ENCODE results near the gene BCAS3. TPM values are rescaled to one million over a fixed set of nuclear protein-coding genes. Genes with fewer than 3 reads are reported as not detected.
"Not testable (repeated sequence)": the region's sequence is repeated elsewhere in the genome, so short reads cannot be mapped to it uniquely, and the experiment has no call there.

The BCAS3 gene

DNA sequence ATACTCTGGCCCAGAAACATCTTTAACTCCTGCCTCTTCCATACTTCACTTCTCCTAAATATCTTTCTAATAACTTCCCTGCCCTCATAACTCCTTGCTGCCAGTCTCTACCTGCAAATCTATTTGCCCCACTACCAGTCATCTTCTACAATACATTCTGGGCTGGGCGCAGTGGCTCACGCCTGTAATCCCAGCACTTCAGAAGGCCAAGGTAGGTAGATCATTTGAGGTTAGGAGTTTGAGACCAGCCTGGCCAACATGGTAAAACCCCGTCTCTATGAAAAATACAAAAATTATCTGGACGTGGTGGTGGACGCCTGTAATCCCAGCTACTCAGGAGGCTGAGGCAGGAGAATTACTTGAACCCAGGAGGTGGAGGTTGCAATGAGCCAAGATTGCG lies 763.9 kb downstream of the BCAS3 start:
- no CpG with 5 or more reads among the region's 6 CpGs for WGBS (ENCODE audit: extremely low coverage, insufficient coverage, low lambda C conversion rate)
- not testable (repeated sequence) for H3K4me1 ChIP-seq (ENCODE audit: control insufficient read depth, low read depth, low read length); H3K18ac ChIP-seq (ENCODE audit: low read length); H3K79me1 ChIP-seq (ENCODE audit: low read length); H2BK15ac ChIP-seq (replicated peaks; ENCODE audit: low read depth); H2AK5ac ChIP-seq (ENCODE audit: low read length); H3K4ac ChIP-seq (ENCODE audit: low read depth, low read length); H3K9ac ChIP-seq (ENCODE audit: low read length); H4K8ac ChIP-seq (ENCODE audit: low read depth, low read length); H4K5ac ChIP-seq (ENCODE audit: low read length); H3K27ac ChIP-seq (ENCODE audit: low read depth, low read length); H3K79me2 ChIP-seq (ENCODE audit: control insufficient read depth, insufficient read depth, low read length); H3K36me3 ChIP-seq (ENCODE audit: control insufficient read depth, insufficient read depth, low read length); H3K4me3 ChIP-seq (ENCODE audit: low read length); H3K23ac ChIP-seq (ENCODE audit: low read length); DNase-seq; H3K56ac ChIP-seq (ENCODE audit: low read length); H2BK5ac ChIP-seq (ENCODE audit: low read length); H3K4me2 ChIP-seq (ENCODE audit: low read length); H3K27me3 ChIP-seq (ENCODE audit: insufficient read depth, low read length, poor library complexity); H2BK120ac ChIP-seq (ENCODE audit: low read depth, low read length)

DNA sequence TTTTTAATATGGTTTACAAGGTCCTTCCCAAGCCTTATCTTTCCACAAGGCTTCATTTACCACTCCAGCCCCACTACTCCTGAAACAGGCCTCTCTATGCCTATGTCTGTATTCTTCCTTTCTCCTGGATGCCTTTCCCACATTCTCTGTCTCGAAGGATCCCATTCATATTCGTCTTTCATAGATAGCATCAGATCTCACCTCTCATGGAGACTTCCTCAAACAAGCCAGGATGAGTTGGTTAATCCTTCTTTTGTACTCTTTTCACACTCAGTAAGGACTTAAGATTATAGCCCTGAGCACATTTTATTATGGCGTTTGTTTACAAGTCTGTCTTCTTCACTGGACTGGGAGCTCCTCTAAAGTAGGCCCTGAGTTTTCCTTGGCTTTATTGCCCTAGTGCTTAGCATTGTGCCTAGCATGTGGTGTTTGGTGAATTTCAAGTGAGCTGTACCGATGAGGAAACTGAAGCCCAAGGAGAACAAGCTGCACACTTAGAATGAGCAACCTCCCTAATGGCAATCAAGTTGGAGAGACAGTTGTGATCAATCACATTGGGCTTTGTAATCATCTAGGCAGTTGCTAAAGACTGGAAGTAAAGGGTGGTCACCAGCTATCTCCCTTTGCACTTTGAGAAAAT lies 764.6 kb downstream of the BCAS3 start:
- Histone ChIP-seq H3K23ac (ENCODE audit: low read length) (no peak overlapping the region), H2BK5ac (ENCODE audit: low read length) (no peak overlapping the region), H3K4ac (ENCODE audit: low read depth, low read length) (no peak overlapping the region), H3K36me3 (ENCODE audit: control insufficient read depth, insufficient read depth, low read length) (no peaks in the 10 kb centered on the region), H3K4me3 (ENCODE audit: low read length) (no peak overlapping the region), H3K18ac (ENCODE audit: low read length) (no peak overlapping the region), H2AK5ac (ENCODE audit: low read length) (no peak overlapping the region), H3K4me2 (ENCODE audit: low read length) (no peak overlapping the region), H2BK15ac (replicated peaks; ENCODE audit: low read depth) (no peak overlapping the region), H3K56ac (ENCODE audit: low read length) (no peak overlapping the region), H3K27me3 (ENCODE audit: insufficient read depth, low read length, poor library complexity) (no peaks in the 10 kb centered on the region), H4K8ac (ENCODE audit: low read depth, low read length) (no peak overlapping the region), H3K27ac (ENCODE audit: low read depth, low read length) (no peak overlapping the region), H2BK120ac (ENCODE audit: low read depth, low read length) (no peak overlapping the region), H3K79me1 (ENCODE audit: low read length) (no peaks in the 10 kb centered on the region), H3K9ac (ENCODE audit: low read length) (no peak overlapping the region), H3K4me1 (ENCODE audit: control insufficient read depth, low read depth, low read length) (peaks cover 6% of the 10 kb centered on the region), H4K5ac (ENCODE audit: low read length) (no peak overlapping the region), H3K79me2 (ENCODE audit: control insufficient read depth, insufficient read depth, low read length) (no peaks in the 10 kb centered on the region)
- no CpG with 5 or more reads among the region's 4 CpGs for WGBS (ENCODE audit: extremely low coverage, insufficient coverage, low lambda C conversion rate)
- peak; percentile 83 for DNase-seq

Small RNA genes within 50 kb of the gene (small RNA-seq; reads per million reads assigned to genes)
- gene RF00019 (ENCODE audit: insufficient read depth) (not detected), gene RN7SL448P (ENCODE audit: insufficient read depth) (not detected), gene RN7SL606P (ENCODE audit: insufficient read depth) (not detected), gene RNU6-623P (ENCODE audit: insufficient read depth) (not detected)

All from mesendoderm (in vitro differentiated cells).